ENCODE data around the gene DHX32.

GRCh38 chr10:125926247-125926646 lies 45.2 kb upstream of the DHX32 start:
- TF ChIP-seq CTCF (IDR thresholded peaks at IDR 0.05) (no peak), POLR2A (IDR thresholded peaks at IDR 0.05) (no peak), POLR2AphosphoS5 (IDR thresholded peaks at IDR 0.05) (no peak), EP300 (IDR thresholded peaks at IDR 0.05) (no peak)

Measured in gastroesophageal sphincter (tissue), 3 donors.